ENCODE measurements around the gene PRORP.
"Not testable (repeated sequence)": the region's sequence is repeated elsewhere in the genome, so short reads cannot be mapped to it uniquely, and the experiment has no call there.

PRORP gene

DNA sequence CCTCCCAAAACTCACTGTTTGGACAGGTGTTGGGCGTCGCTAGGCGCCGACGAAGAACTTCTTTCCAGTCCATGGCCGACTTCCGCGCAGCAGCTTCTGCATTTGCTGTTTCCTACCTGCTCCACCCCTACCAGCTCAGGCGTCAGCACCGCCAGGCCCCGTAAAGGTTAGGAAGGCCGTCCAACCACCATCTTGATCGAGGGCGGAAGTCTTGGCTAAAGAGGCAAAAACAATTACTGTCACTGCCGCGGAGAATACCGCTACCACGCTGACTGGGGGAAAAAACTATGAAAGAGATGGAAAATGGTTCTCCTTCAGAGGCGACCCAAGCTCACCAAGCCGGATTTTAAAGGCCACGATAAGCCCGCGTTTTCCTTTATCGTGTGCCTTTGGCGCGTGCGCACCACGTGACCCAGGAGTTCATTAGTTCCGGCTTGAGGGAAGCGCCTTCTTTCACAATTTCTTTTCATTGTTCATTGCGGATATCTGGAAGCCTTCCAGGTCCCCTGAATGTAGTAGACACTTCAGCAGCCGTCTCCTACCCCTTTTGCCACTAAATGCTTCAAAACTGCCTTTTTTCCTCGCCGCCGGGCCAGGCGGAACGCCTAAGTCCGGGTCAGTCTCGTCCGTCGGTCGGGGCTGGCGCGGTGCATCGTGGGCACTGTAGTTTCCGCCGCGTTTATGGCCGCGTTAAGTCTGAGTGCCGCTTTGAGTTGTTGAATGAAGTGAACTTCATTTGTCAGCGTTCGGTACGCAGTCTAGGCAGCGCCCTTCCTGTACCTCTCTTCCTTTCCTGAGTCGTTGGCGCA is at the start of gene PRORP, which contains the start of gene PPP2R3C:
Gene PRORP (plus strand): TSS at position 666 of the 809 bp plus-strand sequence. CDS start 694 bp downstream, outside the sequence.
Gene PPP2R3C (minus strand): TSS at position 104 of the 809 bp plus-strand sequence. CDS start 31 bp downstream, at position 73.
- peak; percentile 96 to 99 (median 99) for DNase-seq

DNA sequence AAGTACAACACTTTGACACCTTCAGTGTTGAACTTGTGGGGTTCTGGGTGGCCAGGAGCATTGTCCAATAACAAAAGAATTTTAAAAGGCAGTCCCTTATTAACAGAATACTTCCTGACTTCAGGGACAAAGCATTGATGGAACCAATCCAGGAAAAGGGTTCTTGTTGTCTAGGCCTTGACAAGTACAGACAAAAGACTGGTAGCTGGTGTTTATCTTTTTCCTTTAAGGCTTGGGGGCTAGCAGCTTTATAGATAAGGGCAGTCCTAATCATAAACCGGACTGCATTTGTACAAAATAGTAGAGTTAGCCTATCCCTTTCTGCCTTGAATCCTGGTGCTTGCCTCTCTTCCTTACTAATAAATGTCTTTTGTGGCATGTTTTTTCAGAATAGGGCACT is 48.9 kb upstream of the PRORP start:
- DNase-seq, result no peak

DNA sequence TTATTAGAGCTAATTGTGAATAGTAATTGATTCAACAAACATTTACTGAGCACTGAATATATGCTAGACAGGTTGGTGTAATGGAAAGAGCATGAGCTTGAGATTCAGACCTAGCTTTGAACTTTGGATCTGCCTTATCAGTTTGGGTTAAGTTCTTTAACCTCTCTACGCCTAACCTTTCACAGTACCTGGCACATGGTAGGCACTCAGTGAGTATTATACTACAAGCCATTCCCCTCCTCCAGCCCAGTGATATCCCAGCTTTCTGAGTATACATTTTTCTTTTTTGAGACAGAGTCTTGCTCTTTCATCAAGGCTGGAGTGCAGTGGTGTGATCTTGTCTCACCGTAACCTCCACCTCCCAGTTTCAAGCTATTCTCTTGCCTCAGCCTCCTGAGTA is 44.3 kb upstream of the PRORP start:
- DNase-seq, result no peak

DNA sequence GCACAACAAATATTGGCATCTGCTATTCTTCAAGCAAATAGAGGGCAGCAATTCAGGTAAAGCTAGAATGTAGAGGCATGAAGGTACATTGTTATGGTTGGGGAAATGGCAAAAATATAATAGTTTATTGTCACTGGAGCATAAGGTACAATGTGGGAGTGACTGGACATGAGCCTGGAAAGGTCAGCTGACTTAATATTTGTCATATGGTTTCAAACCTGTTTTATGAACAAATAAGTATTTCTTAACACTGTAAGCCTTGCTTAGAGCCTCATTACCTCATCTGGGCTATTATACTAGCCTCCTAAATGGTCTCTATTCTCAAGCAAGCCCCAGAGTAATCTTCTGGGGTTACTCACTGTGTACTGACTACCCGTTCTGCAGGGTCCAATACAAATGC is 42.6 kb upstream of the PRORP start:
- no peak for DNase-seq

DNA sequence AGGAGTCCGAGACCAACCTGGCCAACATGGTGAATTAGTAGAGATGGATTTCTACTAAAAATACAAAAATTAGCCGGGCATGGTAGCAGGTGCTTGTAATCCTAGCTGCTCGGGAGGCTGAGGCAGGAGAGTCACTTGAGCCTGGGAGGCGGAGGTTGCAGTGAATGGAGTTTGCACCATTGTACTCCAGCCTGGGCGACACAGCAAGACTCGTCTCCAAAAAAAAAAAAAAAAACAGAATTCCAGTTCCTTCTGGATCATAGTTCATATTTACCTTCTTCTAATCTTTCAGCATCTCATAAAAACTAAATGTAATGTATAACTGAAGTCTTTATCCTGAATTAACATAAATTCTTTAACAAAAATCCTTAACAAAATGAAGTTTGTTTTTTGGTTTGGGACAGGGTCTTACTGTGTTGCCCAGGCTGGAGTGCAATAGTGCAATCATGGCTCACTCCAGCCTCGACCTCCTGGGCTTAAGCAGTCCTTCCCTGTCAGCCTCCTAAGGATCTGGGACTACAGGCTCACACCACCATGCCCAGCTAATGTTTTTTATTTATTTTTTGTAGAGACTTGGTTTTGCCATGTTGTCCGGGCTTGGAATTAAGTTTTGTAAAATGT is 38.7 kb upstream of the PRORP start:
- no peak for DNase-seq

DNA sequence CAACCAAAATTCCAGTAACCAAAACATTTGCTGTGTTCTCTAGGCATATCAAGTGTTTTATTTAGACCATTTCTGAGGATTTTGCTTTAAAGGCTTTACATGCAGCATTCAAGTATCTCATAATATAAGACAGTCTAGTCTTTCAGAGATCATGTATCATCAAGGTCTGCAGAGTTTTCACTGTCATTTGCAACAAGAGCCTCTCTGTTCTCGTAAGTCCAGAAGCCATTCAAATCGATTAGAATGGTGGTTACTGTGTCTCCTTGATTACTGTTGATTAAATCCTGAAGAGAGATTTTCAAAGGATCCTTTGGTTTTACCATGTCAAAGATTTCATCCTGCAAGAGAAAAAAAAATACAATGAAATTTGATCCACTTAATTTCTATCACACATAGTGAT is 36.9 kb upstream of the PRORP start:
- no peak for DNase-seq

DNA sequence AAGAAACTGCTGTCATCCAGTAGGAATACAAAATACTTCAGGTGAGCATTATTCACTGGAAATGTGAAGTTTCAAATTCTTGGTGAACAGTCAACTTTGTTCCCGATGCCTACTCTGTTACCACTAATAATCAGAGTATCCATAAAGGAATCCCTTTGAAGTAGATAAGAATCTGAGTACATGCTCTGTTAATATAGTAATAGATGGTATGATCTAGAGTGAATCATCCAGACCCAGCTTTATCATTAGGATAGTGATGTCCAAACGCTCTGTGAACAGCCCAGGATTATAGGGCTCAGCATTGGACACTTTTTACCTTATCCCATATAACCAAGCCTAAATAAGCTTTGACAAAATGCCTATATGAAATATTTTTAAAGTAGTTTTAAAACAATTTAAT is 33.8 kb upstream of the PRORP start:
- DNase-seq, result no peak

DNA sequence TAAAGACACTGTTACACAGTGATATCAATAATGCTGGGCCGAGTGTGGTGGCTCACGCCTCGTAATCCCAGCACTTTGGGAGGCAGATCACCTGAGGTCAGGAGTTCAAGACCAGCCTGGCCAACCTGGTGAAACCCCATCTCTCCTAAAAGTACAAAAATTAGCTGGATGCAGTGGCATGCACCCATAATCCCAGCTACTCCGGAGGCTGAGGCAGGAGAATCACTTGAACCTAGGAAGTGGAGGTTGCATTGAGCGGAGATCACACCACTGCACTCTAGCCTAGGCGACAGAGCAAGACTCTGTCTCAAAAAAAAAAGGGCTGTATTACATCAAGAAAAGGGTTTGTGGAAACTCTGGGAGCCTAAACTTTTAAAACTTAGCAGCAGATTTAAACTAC is 27.7 kb upstream of the PRORP start:
- not testable (repeated sequence) for DNase-seq

DNA sequence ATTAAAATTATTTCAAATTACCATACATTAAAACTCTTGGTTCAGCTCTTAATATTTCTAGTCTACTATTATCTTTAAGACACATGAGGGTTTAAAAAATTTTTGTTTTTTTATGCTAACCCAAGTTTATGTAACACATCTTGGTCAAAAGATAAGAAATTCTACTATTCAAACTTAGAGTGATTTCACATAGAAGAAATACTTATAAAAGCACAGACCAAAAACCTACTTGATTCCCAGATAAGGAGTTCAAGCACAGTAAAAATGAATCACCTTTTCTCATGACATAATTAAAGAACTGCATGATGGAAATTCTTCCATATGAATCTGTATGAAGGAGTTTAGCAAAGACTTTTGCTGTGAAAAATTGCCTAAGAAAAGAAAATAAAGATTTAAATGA is 14.5 kb upstream of the PRORP start:
- DNase-seq, result no peak

DNA sequence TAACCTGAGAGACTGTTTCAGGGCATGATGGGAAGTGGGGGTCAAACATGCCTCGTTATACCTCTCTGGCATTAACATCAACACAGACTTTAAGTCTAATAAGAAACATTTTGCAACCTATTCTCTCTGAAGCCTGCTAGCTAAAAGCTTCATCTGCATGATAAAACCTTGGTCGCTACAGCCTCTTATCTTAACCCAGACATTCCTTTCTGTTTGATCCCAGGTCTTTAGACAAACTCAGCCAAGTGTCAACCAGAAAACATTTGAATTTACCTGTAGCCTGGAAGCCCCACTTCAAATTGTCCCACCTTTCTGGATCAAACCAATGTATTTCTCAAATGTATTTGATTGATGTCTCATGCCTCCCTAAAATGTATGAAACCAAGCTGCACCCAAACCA is 9.7 kb upstream of the PRORP start:
- DNase-seq, result no peak

DNA sequence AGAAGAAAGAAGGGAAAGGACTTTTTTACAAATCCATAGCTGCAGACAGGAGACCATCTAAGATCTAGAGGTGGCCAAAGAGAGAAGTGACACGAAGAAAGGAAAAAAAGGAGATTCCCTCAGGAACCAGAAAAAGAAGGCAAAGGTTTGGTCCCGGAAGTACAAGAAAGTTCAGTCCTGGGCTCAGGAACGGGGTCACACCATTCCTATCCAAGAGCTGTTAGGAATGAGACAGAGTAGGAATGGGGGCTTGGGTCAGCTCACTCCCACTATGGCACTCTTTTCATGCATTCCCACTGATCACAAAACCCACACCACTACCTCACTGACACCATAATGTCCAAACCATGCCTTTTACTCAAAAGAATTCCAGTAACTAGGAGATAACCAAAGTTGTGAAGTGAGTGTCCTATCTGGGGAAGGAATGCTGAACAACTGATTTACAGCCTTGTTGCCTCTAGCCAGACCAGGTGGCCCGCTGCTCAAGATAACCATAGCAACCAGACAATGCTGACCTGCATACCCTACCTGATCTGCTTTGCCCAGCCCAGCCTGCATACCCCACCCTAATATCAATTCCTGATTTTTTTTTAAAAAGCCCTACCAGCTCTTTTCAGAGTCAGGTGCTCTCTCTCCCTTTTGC is 8.9 kb upstream of the PRORP start:
- no peak for DNase-seq

DNA sequence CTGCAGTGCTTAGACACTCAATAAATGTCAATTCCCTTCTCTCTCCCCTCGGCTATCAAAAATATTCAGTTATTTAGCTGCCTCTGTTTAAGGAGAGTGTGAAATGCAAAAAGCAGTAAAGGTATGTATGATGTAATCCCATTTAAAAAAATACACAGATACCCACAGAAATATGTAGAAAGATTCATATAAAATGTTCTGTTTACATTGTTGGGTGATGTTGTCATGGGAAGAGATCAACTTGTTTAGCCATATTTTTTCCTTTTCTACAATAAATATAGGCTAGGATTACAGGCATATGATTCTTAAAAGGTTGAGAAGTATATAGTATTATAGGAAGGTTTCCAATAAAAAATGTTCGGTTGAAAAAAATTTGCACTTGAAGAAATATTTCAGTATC is 8.3 kb upstream of the PRORP start:
- DNase-seq, result no peak

DNA sequence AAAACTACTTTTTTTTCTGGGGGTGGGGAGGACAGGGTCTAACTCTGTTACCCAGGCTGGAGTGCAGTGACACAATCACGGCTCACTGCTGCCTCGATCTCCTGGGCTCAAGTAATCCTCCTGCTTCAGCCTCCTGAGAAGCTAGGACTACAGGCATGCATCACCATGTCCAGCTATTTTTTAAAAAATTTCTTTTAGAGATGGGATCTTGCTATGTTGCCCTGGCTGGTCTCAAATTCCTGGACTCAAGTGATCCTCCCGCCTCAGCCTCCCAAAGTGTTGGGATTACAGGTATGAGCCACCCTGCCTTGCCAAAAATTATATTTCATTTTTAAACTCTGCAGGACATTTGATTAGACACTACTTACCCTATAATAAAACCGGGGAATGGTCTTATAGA is 6.1 kb upstream of the PRORP start:
- DNase-seq, result no peak

DNA sequence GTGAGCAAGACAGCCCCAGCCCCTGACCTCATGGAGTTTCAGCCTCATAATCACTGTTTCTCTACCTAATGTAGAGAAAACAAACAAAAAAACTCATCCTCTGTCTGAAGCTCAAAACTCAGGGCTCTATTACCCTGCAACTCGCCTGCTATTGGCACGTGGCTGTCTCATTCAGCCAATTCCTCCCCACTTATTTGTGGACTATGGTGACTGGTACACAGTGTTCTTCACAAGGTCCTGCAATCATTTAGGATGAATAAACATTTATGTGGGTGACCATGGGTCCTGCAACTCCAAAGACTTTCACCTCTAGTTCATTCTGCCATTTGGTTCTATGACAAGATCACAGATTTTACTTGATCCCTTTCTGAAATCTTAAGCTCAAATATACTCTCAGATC is 5.2 kb upstream of the PRORP start:
- DNase-seq, result no peak

DNA sequence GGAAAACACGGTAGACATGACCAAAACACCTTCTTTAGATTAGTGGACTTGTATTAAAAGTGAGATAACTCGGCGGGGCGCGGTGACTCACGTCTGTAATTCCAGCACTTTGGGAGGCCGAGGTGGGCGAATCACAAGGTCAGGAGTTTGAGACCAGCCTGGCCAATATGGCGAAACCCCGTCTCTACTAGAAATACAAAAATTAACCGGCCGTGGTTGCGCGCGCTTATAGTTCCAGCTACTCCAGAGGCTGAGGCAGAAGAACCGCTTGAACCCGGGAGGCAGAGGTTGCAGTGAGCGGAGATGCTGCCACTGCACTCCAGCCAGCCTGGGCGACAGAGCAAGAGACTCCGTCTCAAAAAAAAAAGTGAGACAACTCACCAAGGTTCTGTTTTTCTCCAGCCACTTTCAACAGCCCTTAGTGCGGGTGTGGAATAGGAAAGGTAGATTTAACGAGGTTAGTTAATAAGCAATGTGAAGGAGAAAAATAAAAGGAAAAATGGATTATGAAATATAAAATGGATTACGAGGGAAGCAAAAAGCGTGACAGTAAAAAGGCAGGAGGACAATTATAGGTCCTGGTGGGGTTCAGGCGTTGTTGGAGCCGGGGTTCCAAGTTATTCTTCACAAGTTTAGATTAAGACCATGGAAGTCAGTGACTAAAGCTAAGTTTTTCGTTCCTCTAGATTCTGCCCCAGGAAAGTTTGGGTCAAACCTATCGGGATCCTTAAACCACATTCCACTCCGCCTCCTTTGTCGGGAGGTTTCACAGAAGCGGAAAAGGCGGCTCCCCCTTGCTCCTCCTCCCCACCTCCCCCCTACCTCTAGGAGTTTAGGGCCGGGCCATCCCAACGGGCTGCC is 1.1 kb upstream of the PRORP start:
- DNase-seq, result peak in 1 of 3 experiments; percentile 47

DNA sequence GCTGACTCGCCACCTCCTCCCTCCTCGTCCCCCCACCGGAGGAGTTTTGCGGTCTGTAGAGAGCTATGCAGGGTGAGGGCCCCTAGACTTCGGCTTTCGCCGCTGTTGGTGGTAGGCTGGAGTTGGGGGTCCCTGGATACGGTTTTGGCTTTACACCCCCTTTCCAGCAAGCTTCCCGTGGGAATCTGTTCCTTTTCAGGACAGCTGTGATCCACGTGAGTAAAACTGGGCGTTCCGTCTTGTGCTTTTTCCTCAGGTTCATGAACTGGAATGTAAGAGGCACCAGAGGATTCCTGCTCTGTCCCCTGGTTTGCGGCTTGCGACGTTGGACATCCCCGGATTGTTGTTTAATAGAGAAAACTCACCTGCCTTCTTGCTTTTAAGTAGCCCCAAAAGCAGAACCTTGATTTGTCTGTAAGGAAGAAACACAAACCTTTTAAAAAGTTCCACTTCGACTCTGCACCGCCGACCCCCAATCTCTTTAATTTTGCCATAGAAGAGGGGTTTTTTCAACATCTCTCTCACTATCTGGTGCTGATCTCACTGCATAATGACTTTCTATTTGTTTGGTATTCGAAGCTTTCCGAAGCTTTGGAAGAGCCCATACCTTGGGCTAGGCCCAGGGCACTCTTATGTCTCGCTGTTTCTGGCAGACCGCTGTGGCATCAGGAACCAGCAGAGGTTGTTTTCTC is 490 bp downstream of the PRORP start:
- peak in 2 of 3 experiments; percentile 48 to 62 for DNase-seq

DNA sequence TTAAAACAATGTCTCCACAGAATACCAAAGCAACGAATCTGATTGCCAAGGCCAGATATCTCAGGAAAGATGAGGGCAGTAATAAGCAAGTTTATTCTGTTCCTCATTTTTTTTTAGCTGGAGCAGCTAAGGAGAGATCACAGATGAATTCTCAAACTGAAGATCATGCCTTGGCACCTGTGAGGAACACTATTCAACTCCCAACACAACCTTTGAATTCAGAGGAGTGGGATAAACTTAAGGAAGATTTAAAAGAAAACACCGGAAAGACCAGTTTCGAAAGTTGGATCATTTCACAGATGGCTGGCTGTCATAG is 994 bp downstream of the PRORP start:
- DNase-seq, result no peak

DNA sequence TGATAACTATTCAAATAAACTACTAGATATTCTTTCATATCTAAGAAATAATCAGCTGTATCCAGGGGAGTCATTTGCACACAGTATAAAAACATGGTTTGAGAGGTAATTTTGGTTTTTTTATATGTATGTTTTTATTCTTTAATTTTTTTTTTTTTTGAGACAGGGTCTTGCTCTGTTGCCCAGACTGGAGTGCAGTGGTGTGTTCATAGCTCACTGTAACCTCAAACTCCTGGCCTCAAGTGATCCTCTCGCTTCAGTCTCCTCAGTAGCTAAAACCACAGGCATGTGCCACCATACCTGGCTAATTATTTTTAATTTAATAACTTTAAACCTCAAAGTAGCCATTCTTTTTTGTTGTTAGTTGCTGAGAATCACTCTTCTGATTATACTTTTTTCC is 1.8 kb downstream of the PRORP start:
- DNase-seq, result no peak

DNA sequence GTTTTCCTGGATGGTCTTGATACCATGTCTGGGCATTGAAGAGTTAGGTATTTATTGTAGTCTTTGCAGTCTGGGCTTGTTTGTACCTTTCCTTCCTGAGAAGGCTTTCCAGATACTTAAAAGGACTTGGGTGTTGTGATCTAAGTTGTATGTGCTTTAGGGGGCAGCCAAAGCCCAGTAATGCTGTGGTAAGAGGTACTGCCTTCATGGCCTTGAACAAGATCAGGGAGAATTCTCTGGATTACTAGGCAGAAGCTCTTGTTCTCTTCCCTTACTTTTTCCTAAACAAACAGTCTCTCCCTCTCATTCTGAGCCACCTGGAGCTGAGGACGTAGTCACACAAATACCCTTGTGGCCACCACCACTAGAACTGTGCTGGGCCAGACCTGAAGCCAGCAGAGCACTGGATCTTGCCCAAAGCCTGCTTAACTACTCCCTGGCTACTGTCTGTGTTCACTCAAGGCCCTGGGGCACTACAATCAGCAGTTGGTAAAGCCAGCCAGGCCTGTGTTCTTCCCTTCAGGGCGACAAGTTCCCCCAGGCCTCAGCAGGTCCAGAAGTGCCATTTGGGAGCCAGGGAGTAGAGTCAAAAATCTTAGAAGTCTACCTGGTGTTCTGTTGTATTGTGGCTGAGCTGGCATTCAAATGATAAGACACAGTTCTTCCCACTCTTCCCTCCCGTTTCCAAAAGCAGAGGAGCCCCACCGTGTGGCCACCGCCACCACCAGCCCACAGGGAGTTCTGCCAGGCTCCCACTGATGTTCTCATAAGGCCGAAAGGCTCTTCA is 11.4 kb downstream of the PRORP start:
- no peak for DNase-seq

DNA sequence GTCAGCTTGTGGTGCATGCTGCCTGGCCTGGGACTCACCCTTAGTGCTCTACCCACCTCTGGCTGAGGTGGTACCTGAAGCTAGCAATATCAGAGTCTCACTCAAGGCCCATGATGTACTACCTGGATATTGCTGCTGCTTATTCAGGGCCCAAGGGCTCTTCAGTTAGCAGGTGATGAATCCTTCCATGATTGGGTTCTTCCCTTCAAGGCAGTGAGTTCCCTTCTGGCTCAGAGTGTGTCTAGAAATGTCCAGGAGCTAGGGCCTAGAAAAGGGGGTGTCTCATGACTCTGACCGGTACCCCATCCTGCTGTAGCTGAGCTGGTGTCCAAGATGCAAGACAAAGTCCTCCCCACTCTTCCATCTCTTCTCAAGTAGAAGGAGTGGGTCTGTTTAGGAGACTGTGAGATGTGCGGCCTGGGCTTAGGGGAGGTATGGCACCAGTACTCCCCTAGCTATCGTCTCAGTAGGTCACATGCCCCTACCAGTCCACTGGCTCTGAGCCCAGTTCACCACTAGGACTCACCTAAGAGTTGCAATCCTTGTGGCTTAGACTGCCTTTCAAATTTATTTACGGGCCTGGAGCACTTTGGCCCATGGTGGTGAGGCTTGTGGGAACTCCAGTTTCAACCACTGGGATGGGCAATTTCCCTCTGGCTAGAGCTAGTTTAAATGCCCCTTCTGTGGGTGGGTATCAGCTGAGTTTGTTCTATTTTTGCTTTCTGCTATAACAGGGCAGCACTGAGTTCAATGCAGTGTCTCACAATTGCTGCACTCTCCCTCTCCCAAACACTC is 12.2 kb downstream of the PRORP start:
- DNase-seq, result no peak

DNA sequence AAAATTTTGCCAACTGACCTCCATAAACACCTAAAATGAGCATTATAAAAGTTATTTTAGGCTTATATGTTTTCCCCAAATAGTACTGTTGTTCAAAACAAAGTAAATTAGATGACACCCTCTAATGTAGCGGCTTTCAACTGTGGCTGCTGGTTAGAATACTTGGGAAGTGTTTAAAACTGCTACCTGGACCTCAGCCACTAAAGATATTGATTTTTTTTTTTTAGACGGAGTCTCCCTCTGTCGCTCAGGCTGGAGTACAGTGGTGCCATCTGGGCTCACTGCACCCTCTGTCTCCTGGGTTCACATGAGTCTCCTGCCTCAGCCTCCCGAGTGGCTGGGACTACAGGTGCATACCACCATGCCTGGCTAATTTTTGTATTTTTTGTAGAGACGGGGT is 16.2 kb downstream of the PRORP start:
- no peak for DNase-seq

Measured in NCI-H1417 (cell line).